GM08714 (cell line): ENCODE data around the gene PROSER1.
"Not testable (repeated sequence)": the region's sequence is repeated elsewhere in the genome, so short reads cannot be mapped to it uniquely, and the experiment has no call there.

ENCODE experiments used
- H3K4me3 ChIP-seq: fragments of 200-500 bp; sonication (Bioruptor generic); 2 replicates; pipeline ENCODE4 v1.5.1; 2014; ENCODE audit warnings: mild to moderate bottlenecking, low read length, inconsistent platforms
- ZNF274 ChIP-seq: IDR thresholded peaks from 2 replicates; pipeline ENCODE4 v1.6.1; 2012; ENCODE audit warnings: mild to moderate bottlenecking, low read depth, low read length

PROSER1 gene

DNA sequence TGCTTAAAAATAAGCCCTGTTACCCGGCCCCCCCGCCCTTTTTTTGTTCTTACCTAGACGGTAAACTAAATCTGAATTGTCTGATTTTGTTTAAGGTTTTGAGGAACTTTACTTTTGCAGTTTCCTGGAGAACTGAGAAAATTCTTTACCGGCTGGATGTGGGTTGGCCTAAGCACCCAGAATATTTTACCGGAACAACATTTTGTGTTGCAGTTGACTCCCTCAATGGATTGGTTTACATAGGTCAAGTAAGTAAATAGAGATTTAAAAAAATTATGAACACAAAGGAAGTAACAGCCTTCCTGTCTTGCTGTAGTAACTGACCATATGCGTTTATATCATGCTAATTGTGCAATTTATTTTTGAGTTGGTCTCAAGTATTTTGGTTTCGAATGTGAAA is 1.2 kb upstream of the PROSER1 start:
- H3K4me3 ChIP-seq = peak overlapping the region; percentile 71
- no peak for TF ChIP-seq ZNF274

DNA sequence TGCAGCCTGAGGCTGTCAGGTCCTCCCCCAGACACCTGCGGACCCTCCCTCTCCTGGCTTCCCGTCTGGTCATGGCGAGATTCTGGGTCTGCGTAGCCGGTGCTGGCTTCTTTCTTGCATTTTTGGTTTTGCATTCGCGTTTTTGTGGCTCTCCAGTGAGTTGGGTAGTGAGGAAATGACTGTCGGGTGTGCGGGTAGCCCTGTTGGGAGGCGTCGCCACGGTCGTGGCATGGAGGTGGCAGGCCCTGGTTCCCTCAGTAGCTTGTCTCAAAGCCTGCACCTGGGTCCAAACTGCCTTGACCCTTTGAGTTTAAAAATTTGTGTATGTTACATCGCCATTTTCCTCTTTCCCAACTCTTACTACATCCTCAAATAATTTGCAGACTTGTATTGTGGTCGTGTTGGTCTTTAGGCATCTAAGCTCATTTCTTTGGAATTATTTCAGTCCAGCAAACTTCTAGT is 711 bp upstream of the PROSER1 start:
- TF ChIP-seq ZNF274 = no peak
- peak overlapping the region; percentile 71 for H3K4me3 ChIP-seq

DNA sequence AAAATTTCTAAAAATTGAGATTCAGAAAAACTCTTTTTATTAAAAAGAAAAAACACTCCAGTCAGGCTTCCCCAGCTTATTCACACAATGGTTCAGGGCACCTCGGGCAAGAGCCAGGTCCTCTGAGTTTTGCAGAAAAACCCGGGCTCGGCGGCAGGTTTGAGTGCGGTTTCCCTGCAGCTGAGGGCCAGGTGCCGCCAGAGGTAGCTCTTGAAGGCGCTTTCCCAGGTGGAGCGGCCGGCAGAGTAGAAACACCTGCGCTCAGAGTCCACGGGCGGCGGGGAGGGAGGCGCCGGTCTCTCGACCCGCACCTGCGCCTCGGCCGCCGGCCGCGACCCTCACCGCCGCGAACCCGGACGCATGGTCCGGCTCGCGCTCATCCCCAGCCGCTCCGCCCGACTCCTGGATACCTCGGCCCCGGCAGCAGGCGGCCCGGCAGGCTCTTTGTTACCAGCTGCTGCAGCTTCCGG is 444 bp downstream of the PROSER1 start:
- no peak for TF ChIP-seq ZNF274
- H3K4me3 ChIP-seq = peak overlapping the region; percentile 71

DNA sequence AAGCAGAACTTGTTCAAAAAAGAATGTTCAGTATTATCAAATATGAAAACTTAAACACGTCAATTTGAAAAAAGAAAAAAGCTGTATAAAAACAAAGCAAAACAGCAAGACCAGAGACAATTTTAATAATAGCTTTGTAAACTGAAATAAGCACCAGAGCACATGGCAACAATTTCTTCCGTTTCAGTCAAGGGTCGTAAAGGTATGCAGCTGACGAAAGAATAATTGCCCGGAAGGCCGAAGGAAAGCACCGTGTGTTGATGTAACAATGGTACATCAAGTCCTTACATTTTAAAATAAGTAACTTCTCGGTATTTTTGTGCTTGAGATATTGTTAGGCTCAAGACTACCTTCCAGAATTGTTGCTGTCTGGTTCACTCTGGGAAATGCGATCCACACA is 1.7 kb downstream of the PROSER1 start:
- TF ChIP-seq ZNF274 = no peak
- H3K4me3 ChIP-seq = peak overlapping the region; percentile 71

DNA sequence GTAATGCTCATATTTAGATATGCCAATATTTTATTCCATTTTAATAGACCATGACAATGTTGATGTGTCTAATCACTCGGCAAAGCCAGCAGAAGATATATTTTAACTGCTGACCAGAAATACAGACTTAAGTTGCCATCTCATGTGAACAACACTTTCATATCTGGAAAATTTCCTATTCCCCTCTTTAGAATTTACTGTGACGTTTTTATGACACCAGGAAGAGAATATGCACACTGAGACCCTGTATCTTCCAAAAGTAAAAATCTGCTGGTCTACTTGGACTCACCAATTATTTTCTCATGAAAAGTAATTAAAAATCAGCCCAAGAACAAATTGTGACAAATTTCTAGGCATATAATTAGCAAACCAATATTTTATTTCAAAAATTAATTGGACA is 2.1 kb downstream of the PROSER1 start:
- TF ChIP-seq ZNF274 = no peak
- H3K4me3 ChIP-seq = peak overlapping the region; percentile 71; the same call in 1 of the 2 replicates

DNA sequence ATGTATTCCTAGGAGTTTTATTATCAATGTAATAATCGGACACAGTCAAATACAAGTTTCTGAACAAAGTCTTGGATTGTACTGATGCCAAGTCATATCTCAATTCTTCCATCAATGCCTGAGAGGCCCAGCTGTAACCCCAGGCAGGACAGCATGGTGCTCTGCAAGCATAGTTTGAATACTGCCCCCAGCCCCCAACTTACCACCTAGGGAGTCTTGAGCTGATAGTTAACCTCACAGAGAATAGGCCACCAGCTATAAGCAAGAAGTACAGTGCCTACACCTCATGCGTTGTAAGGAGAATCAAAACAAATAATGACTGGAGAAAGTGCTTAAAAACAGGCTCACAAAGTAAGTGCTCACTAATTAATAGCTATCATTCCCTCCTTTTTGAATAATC is 2.7 kb downstream of the PROSER1 start:
- TF ChIP-seq ZNF274 = no peak
- peak overlapping the region; percentile 71 for H3K4me3 ChIP-seq

DNA sequence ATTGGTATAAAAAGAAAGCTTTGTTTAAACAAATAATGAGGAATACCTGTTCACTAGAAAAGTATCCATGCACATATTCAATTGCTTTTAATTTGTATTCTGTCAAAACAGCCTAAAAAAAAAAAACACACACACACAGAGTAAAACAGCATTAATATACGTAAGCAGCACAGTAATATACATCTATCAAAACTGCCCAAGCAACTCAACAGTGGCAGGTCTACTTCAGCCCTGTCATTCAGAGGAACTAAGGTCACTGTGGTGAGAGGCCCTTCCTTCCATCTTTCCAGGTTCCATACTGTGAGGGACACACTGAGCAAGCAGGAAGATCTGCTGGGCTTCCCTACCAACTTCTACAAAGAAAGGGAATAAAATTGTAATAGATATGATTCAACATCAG is 3.8 kb downstream of the PROSER1 start:
- TF ChIP-seq ZNF274 = no peak
- peak overlapping the region; percentile 23; the same call in 1 of the 2 replicates for H3K4me3 ChIP-seq

DNA sequence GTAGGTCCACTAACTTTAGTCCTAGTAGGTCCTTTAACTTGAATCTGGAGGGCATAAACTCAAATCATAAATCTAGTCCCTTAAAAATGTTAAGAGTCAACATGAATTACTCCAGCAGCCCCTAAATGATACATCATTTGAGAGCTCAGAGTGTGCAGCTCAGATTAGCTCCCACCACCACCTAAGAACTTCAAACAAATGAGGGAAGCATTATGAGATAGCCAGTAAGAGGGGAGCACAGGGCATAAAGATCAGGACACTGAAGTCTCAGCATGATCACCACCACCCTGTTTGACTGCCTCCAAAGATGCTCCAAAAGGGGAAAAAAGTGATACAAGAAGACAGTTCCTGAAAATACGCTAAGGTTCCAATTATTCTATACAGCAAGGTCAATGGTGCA is 5.7 kb downstream of the PROSER1 start:
- no peak for TF ChIP-seq ZNF274

DNA sequence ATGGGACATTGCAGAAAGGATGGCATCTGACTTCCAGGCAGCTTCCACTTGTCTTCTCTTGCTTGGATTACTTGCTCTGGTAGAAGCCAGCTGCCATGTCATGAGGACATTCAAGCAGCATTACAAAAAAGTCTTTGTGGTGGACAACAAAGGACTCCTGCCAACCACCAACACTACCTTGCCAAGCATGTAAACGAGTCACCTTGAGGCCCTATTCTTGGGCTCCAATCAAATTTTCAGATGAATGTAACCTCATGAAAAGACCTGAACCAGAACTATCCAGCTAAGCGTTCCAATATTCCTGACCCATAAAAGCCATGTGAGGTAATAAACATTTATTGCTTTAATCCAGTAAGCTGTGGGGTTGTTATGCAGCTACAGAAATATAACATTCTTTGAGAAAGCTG is 12.5 kb downstream of the PROSER1 start:
- TF ChIP-seq ZNF274 = no peak
- no peak overlapping the region for H3K4me3 ChIP-seq

More for the DNA sequence above, 5.7 kb downstream of the PROSER1 start:
- H3K4me3 ChIP-seq = no peak overlapping the region

DNA sequence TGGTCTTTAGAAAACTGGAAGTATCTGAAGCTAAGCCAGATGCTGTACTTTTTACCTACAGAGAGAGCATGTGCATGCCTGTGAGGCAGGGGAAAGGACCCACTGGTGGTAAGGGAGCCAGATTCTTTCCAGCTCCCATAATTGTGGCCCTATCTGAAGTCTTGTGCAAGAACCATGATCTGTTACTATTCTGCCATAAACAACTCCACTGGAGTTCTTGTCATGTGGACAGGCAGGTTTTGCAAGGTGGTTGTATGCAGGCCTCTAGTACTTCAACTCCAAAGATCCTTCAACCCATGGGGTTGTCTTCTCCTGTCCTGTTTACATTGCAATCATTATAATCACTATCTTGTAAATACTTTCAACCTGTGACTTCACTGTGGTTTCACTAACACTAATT is 14.1 kb downstream of the PROSER1 start:
- H3K4me3 ChIP-seq = no peak overlapping the region
- TF ChIP-seq ZNF274 = no peak

DNA sequence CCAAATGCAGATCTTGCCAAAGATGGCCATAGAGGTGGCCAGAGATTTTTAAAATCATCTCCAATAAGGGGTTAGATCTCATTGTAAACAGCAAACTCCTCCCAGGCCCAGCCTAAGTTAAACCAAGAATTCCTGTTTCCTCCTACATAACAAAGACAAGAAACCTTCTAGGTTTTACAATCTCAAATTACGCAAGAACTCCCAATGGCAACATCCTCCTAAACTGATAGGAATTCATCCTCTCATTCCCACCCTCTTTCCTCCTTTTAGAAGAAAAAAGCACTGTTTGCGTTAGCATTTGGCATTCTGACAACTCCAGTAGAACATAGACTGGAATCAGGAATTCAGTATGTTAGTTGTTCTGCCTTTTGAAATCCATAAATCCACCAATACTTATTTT is 14.6 kb downstream of the PROSER1 start:
- no peak overlapping the region for H3K4me3 ChIP-seq
- TF ChIP-seq ZNF274 = no peak

DNA sequence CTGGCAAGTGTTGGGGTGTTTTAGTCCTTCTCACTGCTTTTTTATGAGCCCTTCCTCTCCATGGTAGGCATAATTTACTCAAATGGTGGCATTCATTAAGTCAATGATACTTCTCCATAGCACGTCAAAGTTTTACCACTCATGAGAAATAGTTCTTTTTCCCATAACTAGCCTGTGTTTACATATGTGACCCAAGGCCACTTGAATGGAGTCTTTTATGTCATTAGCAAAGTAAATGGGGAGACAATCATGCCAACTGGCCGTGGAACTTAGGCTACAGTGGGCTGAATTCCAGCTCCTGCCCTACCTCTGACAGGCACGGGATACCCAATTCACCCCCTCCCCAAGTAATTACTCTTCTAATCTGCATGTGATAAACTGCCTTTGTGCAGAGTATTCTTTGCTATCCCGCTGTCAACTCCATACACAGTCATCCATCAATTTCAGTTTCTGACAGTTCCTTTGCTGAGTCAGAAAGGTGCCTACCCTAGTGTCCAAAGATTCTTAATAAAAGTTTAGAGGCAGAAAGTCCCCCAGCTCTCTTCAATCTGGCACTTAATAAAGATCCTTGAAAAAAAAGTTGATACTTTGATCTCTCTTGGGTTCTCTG is 16.9 kb downstream of the PROSER1 start:
- H3K4me3 ChIP-seq = no peak overlapping the region
- no peak for TF ChIP-seq ZNF274

DNA sequence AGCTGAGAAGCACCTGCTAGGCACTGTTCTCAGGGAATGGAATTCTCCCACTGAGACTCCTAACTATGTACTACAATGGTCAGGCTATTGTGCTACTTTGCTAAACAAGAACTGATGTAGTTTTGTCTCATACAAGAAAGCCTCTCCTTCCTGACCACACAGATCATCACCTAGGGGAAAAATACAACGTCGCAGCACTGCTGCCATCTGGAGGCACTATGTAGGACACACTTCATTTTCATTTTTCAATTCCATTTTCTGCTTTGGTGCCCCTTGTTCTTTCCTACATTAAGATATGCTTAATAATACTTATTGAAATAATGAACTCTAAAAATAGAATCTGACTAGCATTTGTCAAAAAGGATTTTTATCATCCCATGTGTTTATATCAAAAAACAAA is 21.1 kb downstream of the PROSER1 start:
- no peak overlapping the region for H3K4me3 ChIP-seq
- TF ChIP-seq ZNF274 = no peak

DNA sequence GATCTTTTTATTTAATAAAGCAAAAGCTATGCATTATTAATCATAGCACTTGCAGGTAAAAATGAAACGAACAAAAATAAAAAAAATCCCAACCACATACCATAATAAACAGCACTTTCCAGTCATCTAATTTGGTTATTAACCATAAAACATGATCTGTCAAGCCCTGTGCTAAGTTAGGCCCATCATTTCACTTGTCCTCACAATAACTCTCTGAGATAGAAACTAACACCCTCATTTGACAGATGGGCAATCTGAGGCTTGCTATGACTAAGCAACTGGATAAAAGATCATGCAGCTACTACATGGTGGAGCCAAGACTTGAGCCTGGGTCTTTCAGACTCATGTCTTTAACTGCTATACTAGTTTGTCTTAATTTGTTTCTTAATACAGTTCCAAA is 21.8 kb downstream of the PROSER1 start:
- H3K4me3 ChIP-seq = no peak overlapping the region
- no peak for TF ChIP-seq ZNF274

DNA sequence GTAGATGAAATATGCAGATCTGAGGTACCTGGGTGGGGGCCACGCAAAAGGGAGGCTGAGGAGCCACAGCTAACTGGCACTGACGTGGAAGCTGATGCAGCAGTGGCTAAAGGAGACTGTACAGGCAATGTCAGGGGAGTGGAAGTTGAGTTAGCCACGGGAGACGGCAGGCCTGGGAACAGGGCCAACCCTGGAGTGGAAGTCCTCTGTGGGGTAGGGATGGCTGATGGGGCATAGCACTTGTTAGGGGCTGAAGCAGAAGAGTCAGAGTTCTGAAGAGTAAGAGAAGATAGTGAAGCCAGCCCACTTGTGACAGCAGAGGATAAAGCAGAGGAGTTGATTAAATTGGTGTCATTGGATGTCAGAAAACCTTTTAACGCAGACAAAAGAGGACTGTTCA is 24.4 kb downstream of the PROSER1 start:
- H3K4me3 ChIP-seq = no peak overlapping the region
- no peak for TF ChIP-seq ZNF274

DNA sequence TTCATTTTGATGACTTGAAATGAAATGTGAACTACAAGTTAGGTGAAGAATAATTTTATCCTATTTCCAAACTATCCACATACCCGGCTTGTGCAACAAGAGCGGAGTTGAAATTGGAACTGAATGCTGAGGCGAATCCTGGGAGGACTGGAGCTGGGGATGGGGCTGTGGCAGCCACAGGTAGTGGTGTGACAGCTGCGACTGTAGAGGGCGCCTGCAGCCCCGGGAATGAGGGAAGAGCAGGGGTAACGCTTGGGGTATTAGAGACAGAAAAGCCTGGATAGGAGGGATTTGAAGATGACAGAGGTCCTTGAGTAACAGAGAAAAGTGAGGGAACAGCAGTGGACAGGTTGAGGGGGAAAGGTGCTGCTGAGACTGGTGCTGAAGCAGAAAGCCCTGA is 25.3 kb downstream of the PROSER1 start:
- TF ChIP-seq ZNF274 = no peak
- no peak overlapping the region for H3K4me3 ChIP-seq

DNA sequence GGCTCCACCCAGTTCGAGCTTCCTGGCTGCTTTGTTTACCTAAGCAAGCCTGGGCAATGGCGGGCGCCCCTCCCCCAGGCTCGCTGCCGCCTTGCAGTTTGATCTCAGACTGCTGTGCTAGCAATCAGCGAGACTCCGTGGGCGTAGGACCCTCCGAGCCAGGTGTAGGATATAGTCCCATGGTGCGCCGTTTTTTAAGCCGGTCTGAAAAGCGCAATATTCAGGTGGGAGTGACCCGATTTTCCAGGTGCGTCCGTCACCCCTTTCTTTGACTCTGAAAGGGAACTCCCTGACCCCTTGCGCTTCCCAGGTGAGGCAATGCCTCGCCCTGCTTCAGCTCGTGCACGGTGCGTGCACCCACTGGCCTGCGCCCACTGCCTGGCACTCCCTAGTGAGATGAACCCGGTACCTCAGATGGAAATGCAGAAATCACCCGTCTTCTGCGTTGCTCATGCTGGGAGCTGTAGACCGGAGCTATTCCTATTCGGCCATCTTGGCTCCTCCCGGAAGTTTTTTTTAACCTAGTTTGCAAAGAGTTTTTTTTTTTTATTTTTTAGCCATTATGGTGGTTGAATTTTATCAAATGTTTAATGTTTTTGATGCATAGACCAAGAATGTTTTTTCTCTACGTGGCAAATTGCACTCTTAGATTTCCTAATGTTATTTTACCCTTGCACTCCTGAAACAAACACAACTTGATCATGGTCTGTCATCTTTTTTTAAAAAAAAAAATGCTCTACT is 31.3 kb downstream of the PROSER1 start:
- not testable (repeated sequence) for H3K4me3 ChIP-seq
